ENCODE results near the gene SNX14. TPM values are rescaled to one million over a fixed set of nuclear protein-coding genes. Genes with fewer than 3 reads are reported as not detected.

Gene SNX14
- total and polyA plus RNA-seq, 2 of the 13 experiments (the other 11 are each of a cell fraction or from before 2014, with no cell fraction given): 83.5 to 112 TPM

GRCh38 chr6:85641897-85642773, 48.5 kb upstream of the SNX14 start (continued):
- TF ChIP-seq ZBTB44 (CRISPR knock-in tag; IDR thresholded peaks at IDR 0.05) (no peak), KLF12 (CRISPR knock-in tag; IDR thresholded peaks at IDR 0.05; ENCODE audit: borderline replicate concordance) (peak; percentile 50; the same call in 1 of the 2 replicates), ZNF547 (CRISPR knock-in tag; IDR thresholded peaks at IDR 0.05) (peak; percentile 87), MAX (IDR thresholded peaks at IDR 0.05) (peak; percentile 62), SOX6 (IDR thresholded peaks at IDR 0.05) (no peak), SOX6 (CRISPR knock-in tag; IDR thresholded peaks at IDR 0.05) (peak; percentile 2; the same call in 1 of the 2 replicates), BRD4 (CRISPR knock-in tag; IDR thresholded peaks at IDR 0.05) (peak; percentile 27; the same call in 1 of the 2 replicates), PTBP1 (IDR thresholded peaks at IDR 0.05; ENCODE audit: low read depth, low read length, poor library complexity, severe bottlenecking) (no peak), KDM5B (CRISPR knock-in tag; IDR thresholded peaks at IDR 0.05; ENCODE audit: borderline replicate concordance) (peak; percentile 49; the same call in 1 of the 2 replicates), ZNF816 (CRISPR knock-in tag; IDR thresholded peaks at IDR 0.05; ENCODE audit: borderline replicate concordance) (no peak), AFF4 (CRISPR knock-in tag; IDR thresholded peaks at IDR 0.05) (0 out of 2 replicates have a peak, but pooled peaks have one; percentile 59), ARID2 (CRISPR knock-in tag; IDR thresholded peaks at IDR 0.05; ENCODE audit: borderline replicate concordance) (peak; percentile 96), ZNF709 (CRISPR knock-in tag; IDR thresholded peaks at IDR 0.05) (peak; percentile 79), ZNF776 (CRISPR knock-in tag; IDR thresholded peaks at IDR 0.05) (no peak), ZNF777 (CRISPR knock-in tag; IDR thresholded peaks at IDR 0.05) (peak; percentile 42; the same call in 1 of the 2 replicates), ZNF841 (CRISPR knock-in tag; IDR thresholded peaks at IDR 0.05; ENCODE audit: borderline replicate concordance) (peak; percentile 63; the same call in 1 of the 2 replicates)

Data from HepG2 (cell line).